SU-DHL-6 (cell line): ENCODE measurements around the gene EXOC4.

Experiments used
- H2AFZ ChIP-seq: fragments of 200-600 bp; sonication (generic); 2 replicates; pipeline ENCODE4 v1.6.1; 2014; ENCODE audit warnings: low read depth, mild to moderate bottlenecking, moderate library complexity, mixed read lengths, antibody characterized with exemption, low read length; ENCODE audit not compliant: severe bottlenecking
- H3F3A ChIP-seq: fragments of 200-600 bp; shearing (Covaris generic); 2 replicates; pipeline ENCODE4 v1.6.0; 2016; ENCODE audit warnings: antibody characterized with exemption, mild to moderate bottlenecking; ENCODE audit not compliant: insufficient read depth
- H3K27ac ChIP-seq: fragments of 200-600 bp; sonication (generic); 2 replicates; pipeline ENCODE4 v1.5.1; 2016; ENCODE audit warnings: low read depth, mild to moderate bottlenecking, low read length, moderate library complexity, mixed read lengths
- H3K27me3 ChIP-seq: fragments of 200-600 bp; sonication (generic), shearing (Covaris generic); 2 replicates; pipeline ENCODE4 v1.6.0; 2014; ENCODE audit warnings: mild to moderate bottlenecking, low read length
- H3K36me3 ChIP-seq: fragments of 200-600 bp; sonication (generic); 2 replicates; pipeline ENCODE4 v1.6.1; 2014; ENCODE audit warnings: mild to moderate bottlenecking, low read length, mixed read lengths
- H3K4me2 ChIP-seq: fragments of 300-600, 200-600 bp; shearing (Covaris generic), sonication (generic); 2 replicates; pipeline ENCODE4 v1.6.0; 2014; ENCODE audit warnings: low read length, low read depth, mild to moderate bottlenecking; ENCODE audit not compliant: poor library complexity, severe bottlenecking
- H3K4me3 ChIP-seq: fragments of 200-600 bp; sonication (generic); 2 replicates; pipeline ENCODE4 v1.5.1; 2014; ENCODE audit warnings: antibody characterized with exemption, low read length, mild to moderate bottlenecking, mixed read lengths; ENCODE audit not compliant: insufficient read depth, poor library complexity, severe bottlenecking
- H3K79me2 ChIP-seq: fragments of 200-600 bp; sonication (generic); 2 replicates; pipeline ENCODE4 v1.6.1; 2014; ENCODE audit warnings: mild to moderate bottlenecking, low read length, moderate library complexity; ENCODE audit not compliant: insufficient read depth
- H3K9ac ChIP-seq: fragments of 200-600 bp; sonication (generic); 2 replicates; pipeline ENCODE4 v1.7.0; 2014; ENCODE audit warnings: mild to moderate bottlenecking, low read length
- H3K9me2 ChIP-seq: fragments of 200-600 bp; sonication (generic); replicated peaks from 2 replicates; pipeline ENCODE4 v1.6.1; 2014; ENCODE audit warnings: low read length; ENCODE audit not compliant: insufficient read depth
- H3K9me3 ChIP-seq: fragments of 200-600 bp; sonication (generic); 2 replicates; pipeline ENCODE4 v1.6.1; 2014; ENCODE audit warnings: low read length, mixed read lengths; ENCODE audit not compliant: insufficient read depth
- H4K20me1 ChIP-seq: fragments of 200-600 bp; sonication (generic); 2 replicates; pipeline ENCODE4 v1.6.1; 2014; ENCODE audit warnings: low read depth, mild to moderate bottlenecking, antibody characterized with exemption, low read length, moderate library complexity, mixed read lengths
- CTCF ChIP-seq: fragments of 200-600 bp; sonication (generic); IDR thresholded peaks from one replicate; pipeline ENCODE4 v1.5.1; 2017; ENCODE audit warnings: antibody characterized with exemption, mild to moderate bottlenecking, low read length, moderate library complexity; ENCODE audit not compliant: insufficient read depth, poor library complexity, severe bottlenecking
- EZH2phosphoT487 ChIP-seq: fragments of 200-600 bp; sonication (generic), shearing (Covaris generic); conservative IDR thresholded peaks from 2 replicates; pipeline ENCODE4 v1.6.1; 2018; ENCODE audit warnings: mild to moderate bottlenecking, antibody characterized with exemption, low read length, moderate library complexity, mixed read lengths

Gene EXOC4

GRCh38 chr7:133983685-133984419 is 731.0 kb downstream of the EXOC4 start:
- H3K79me2 ChIP-seq = no peaks in the 10 kb centered on the region
- no peaks in the 10 kb centered on the region for H3K27me3 ChIP-seq
- H3K9me2 ChIP-seq = no peaks in the 10 kb centered on the region
- no peaks in the 10 kb centered on the region for H3F3A ChIP-seq
- no peaks in the 10 kb centered on the region for H4K20me1 ChIP-seq
- no peaks in the 10 kb centered on the region for H3K36me3 ChIP-seq
- H3K4me2 ChIP-seq = no peak overlapping the region
- no peak overlapping the region for H3K27ac ChIP-seq
- H3K4me3 ChIP-seq = no peak overlapping the region
- TF ChIP-seq CTCF (no peak), EZH2phosphoT487 (no peak)
- no peak overlapping the region for H3K9ac ChIP-seq
- H3K9me3 ChIP-seq = no peaks in the 10 kb centered on the region
- H2AFZ ChIP-seq = no peak overlapping the region

GRCh38 chr7:133985300-133985699 is 732.4 kb downstream of the EXOC4 start:
- Histone ChIP-seq H3K4me3 (no peak overlapping the region), H4K20me1 (no peaks in the 10 kb centered on the region), H3K27ac (no peak overlapping the region), H3K9me3 (no peaks in the 10 kb centered on the region), H3K4me2 (no peak overlapping the region), H3K27me3 (no peaks in the 10 kb centered on the region), H3K79me2 (no peaks in the 10 kb centered on the region), H3K9ac (no peak overlapping the region), H2AFZ (no peak overlapping the region), H3K36me3 (no peaks in the 10 kb centered on the region), H3F3A (no peaks in the 10 kb centered on the region), H3K9me2 (no peaks in the 10 kb centered on the region)
- no peak for TF ChIP-seq CTCF
- no peak for TF ChIP-seq EZH2phosphoT487

- TF ChIP-seq EZH2phosphoT487 = no peak
- TF ChIP-seq CTCF = no peak
- no peaks in the 10 kb centered on the region for H3K27me3 ChIP-seq
- no peaks in the 10 kb centered on the region for H3K9me2 ChIP-seq
- no peaks in the 10 kb centered on the region for H3K36me3 ChIP-seq
- H3K79me2 ChIP-seq = no peaks in the 10 kb centered on the region
- H3K9me3 ChIP-seq = no peaks in the 10 kb centered on the region
- H3K9ac ChIP-seq = no peak overlapping the region
- H3K4me3 ChIP-seq = no peak overlapping the region
- no peaks in the 10 kb centered on the region for H4K20me1 ChIP-seq
- no peak overlapping the region for H2AFZ ChIP-seq
- H3K27ac ChIP-seq = no peak overlapping the region
- no peaks in the 10 kb centered on the region for H3F3A ChIP-seq
- no peak overlapping the region for H3K4me2 ChIP-seq
Observed at GRCh38 chr7:133987582-133987981, 734.7 kb downstream of the EXOC4 start.
